Calu3 (cell line): ENCODE measurements around the gene CNEP1R1. TPM values are rescaled to one million over a fixed set of nuclear protein-coding genes. Genes with fewer than 3 reads are reported as not detected.

Experiments
- BruUV-seq: library from RNA; stranded (reverse); fragments of 400-500 nt; replicated peaks from 2 replicates; lab custom pipeline; 2021; lab: Mats Ljungman, UMichigan
- CTCF ChIA-PET: fragments of 300-600 bp; sonication (Branson Sonifier 250); formaldehyde crosslinking; loops from one replicate; lab custom pipeline; 2022; ENCODE audit warnings: antibody characterized with exemption; lab: Charles Lee
- DNase-seq: peaks from one replicate; pipeline ENCODE4 v3.0.0; 2022
- H3K27ac Mint-ChIP-seq: one replicate; pipeline ENCODE4 v1.8.0; 2022; ENCODE audit warnings: mixed read lengths; ENCODE audit not compliant: unreplicated experiment
- H3K27me3 Mint-ChIP-seq: one replicate; pipeline ENCODE4 v1.8.0; 2022; ENCODE audit warnings: mixed read lengths; ENCODE audit not compliant: unreplicated experiment
- H3K36me3 Mint-ChIP-seq: one replicate; pipeline ENCODE4 v1.8.0; 2022; ENCODE audit warnings: mild to moderate bottlenecking, moderate library complexity, mixed read lengths; ENCODE audit not compliant: insufficient read depth, unreplicated experiment
- H3K4me1 Mint-ChIP-seq: one replicate; pipeline ENCODE4 v1.8.0; 2022; ENCODE audit warnings: mild to moderate bottlenecking, low read depth, mixed read lengths; ENCODE audit not compliant: unreplicated experiment
- H3K4me3 Mint-ChIP-seq: one replicate; pipeline ENCODE4 v1.8.0; 2022; ENCODE audit warnings: mild to moderate bottlenecking, low read depth, moderate library complexity, mixed read lengths; ENCODE audit not compliant: unreplicated experiment
- H3K9me3 Mint-ChIP-seq: one replicate; pipeline ENCODE4 v1.8.0; 2022; ENCODE audit warnings: low read depth, mixed read lengths; ENCODE audit not compliant: unreplicated experiment
- intact Hi-C: fragments of 100-400 bp; cut with micrococcal nuclease; formaldehyde crosslinking; loops from one replicate; pipeline ENCODE4 v1.10.0; 2022; ENCODE audit not compliant: unreplicated experiment
- total RNA-seq: library from RNA; stranded (reverse); gene quantifications from 2 replicates; pipeline ENCODE4 v1.2.3, GENCODE V29; 2022
- TF ChIP-seq, protein P1 (sequence below): fragments of 200-600 bp; IDR thresholded peaks from one replicate; pipeline ENCODE4 v1.8.0; 2022; ENCODE audit warnings: antibody characterized with exemption; ENCODE audit not compliant: unreplicated experiment

The CNEP1R1 gene
- total RNA-seq, 1 experiment from 2014 or later: 21.8 TPM

DNA sequence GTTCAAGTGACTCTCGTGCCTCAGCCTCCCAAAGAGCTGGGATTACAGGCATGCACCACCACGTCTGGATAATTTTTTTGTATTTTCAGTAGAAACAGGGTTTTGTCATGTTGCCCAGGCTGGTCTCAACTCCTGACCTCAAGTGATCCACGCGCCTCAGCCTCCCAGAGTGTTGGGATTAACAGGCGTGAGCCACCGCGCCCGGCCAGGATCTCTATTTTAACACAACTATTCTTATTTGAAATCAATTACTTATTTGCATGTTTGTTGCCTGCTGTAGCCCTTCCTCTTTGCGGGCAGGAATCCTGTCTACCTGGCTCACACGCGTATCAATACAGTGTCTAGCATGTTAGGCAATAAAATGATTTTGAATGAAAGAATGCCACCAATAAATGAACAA, 818 bp upstream of the CNEP1R1 start:
- H3K9me3 Mint-ChIP-seq: no peaks in the 10 kb centered on the region
- TF ChIP-seq, protein P1, sequence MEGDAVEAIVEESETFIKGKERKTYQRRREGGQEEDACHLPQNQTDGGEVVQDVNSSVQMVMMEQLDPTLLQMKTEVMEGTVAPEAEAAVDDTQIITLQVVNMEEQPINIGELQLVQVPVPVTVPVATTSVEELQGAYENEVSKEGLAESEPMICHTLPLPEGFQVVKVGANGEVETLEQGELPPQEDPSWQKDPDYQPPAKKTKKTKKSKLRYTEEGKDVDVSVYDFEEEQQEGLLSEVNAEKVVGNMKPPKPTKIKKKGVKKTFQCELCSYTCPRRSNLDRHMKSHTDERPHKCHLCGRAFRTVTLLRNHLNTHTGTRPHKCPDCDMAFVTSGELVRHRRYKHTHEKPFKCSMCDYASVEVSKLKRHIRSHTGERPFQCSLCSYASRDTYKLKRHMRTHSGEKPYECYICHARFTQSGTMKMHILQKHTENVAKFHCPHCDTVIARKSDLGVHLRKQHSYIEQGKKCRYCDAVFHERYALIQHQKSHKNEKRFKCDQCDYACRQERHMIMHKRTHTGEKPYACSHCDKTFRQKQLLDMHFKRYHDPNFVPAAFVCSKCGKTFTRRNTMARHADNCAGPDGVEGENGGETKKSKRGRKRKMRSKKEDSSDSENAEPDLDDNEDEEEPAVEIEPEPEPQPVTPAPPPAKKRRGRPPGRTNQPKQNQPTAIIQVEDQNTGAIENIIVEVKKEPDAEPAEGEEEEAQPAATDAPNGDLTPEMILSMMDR: no peak
- H3K27ac Mint-ChIP-seq: no peak overlapping the region
- peaks cover 20% of the 10 kb centered on the region for H3K36me3 Mint-ChIP-seq
- H3K4me1 Mint-ChIP-seq: no peaks in the 10 kb centered on the region
- peaks cover 28% of the 10 kb centered on the region for H3K27me3 Mint-ChIP-seq
- no TSS peak for BruUV-seq
- CTCF ChIA-PET: interaction anchor here (1.2 to 2.2 kb wide), 4 partner anchors 42 to 187 kb away, joined by 4 to 80 read pairs (median 20); partner anchors contain the start of gene HEATR3
- DNase-seq: no peak
- intact Hi-C loops: loop anchor here (2.0 to 10.0 kb wide), 2 partner anchors 43 to 331 kb away; no protein-coding TSS in a partner anchor
- H3K4me3 Mint-ChIP-seq: peak overlapping the region; percentile 89

DNA sequence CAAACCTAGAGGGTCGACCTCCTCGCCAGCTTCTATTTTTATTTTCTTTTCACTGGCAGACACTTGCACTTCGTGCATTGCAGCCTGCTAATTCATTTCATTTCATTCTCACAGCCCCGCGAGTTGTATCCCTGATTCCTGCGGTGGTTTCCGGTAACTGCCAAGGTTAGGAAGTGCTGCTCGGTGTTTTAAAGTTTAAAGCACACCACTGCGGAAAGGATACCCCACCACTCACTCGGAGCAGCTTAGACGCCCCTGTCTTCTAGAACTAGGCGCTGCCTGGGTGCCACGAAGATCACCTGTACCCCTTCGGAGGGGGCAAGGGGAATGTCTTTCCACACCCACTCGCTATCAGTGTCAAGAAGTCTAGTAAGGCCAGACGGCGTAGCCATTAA, 509 bp downstream of the CNEP1R1 start:
- Mint-ChIP-seq H3K36me3 (peaks cover 26% of the 10 kb centered on the region), H3K4me1 (no peaks in the 10 kb centered on the region), H3K9me3 (no peaks in the 10 kb centered on the region), H3K27ac (peak overlapping the region; percentile 86), H3K27me3 (peaks cover 21% of the 10 kb centered on the region), H3K4me3 (peak overlapping the region; percentile 89)
- TF ChIP-seq, protein P1: no peak
- intact Hi-C loops: loop anchor here (1.0 to 10.0 kb wide), 4 partner anchors 41 to 329 kb away; no protein-coding TSS in a partner anchor
- BruUV-seq: no TSS peak
- no peak for DNase-seq
- CTCF ChIA-PET: interaction anchor here (0.7 to 2.2 kb wide), 21 partner anchors 8 to 781 kb away, joined by 3 to 80 read pairs (median 4); partner anchors contain the start of gene HEATR3

DNA sequence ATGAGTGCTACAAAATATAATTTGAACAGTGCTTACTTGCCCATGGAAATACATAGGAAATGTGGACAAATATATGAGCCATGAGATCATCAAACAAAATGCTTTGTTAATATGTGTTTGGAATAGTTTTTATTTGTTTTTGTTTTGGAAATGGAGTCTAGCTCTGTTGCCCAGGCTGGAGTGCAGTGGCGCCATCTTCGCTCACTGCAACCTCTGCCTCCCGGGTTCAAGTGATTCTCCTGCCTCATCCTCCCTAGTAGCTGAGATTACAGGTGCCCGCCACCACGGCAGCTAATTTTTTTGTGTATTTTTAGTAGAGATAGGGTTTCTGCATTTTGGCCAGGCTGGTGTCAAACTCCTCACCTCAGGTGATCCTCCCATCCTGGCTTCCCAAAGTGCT, 2.8 kb downstream of the CNEP1R1 start:
- BruUV-seq: no TSS peak
- Mint-ChIP-seq H3K4me3 (no peak overlapping the region), H3K27ac (no peak overlapping the region), H3K36me3 (peaks cover 26% of the 10 kb centered on the region), H3K4me1 (no peaks in the 10 kb centered on the region), H3K9me3 (no peaks in the 10 kb centered on the region), H3K27me3 (no peaks in the 10 kb centered on the region)
- CTCF ChIA-PET: interaction anchor here (0.6 kb wide), 1 partner anchor 77 kb away, joined by 3 read pairs; no protein-coding TSS in a partner anchor
- intact Hi-C loops: loop anchor here (5.0 to 10.0 kb wide), 2 partner anchors 129 to 327 kb away; no protein-coding TSS in a partner anchor
- TF ChIP-seq, protein P1: no peak
- DNase-seq: no peak

DNA sequence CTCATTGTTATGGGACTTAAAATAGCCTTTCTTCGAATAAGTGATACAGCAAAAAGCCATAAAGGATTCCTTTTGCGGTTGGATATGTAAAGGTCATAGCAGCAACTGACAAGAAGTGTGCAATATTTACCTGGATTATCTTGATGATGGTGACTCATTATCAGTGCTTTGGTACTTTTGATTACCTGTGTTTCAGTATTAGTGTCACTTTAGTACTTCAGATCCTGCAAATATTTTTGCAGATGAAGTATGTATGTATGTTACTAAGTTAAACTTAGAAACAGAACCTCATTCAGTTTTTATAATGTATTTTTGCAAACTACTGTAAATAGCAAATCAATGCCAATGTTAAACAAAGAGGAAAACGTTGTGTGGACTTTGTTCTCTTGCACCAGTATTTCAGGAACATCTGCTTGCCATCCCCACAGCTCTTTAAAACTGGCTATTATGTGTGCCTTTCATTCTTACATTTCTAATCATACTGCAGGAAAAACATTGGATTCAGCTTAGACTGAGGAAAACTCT, 10.5 kb downstream of the CNEP1R1 start:
- peaks cover 7% of the 10 kb centered on the region for H3K36me3 Mint-ChIP-seq
- TF ChIP-seq, protein P1: no peak
- DNase-seq: no peak
- peaks cover 21% of the 10 kb centered on the region for H3K4me1 Mint-ChIP-seq
- intact Hi-C loops: no loop called here
- no peaks in the 10 kb centered on the region for H3K27me3 Mint-ChIP-seq
- no peaks in the 10 kb centered on the region for H3K9me3 Mint-ChIP-seq
- BruUV-seq: no TSS peak
- H3K4me3 Mint-ChIP-seq: no peak overlapping the region
- H3K27ac Mint-ChIP-seq: no peak overlapping the region
- CTCF ChIA-PET: interaction anchor here (0.7 to 1.9 kb wide), 4 partner anchors 10 to 216 kb away, joined by 3 to 5 read pairs (median 4); partner anchors contain the start of gene CNEP1R1
